K562 (cell line): Measurements from ENCODE around the gene MYO3B. TPM values are rescaled to one million over a fixed set of nuclear protein-coding genes. Genes with fewer than 3 reads are reported as not detected.
A peak's percentile ranks its signal among the peaks of the same experiment; 100 is the strongest.

ENCODE experiments used
- ATAC-seq: fragments of 200-7000 bp; cut with Tn5 transposase; 3 replicates; pipeline ENCODE4 v1.9.1; 2020; ENCODE audit warnings: moderate library complexity
- BruUV-seq: library from RNA; stranded (reverse); fragments of 400-500 nt; replicated peaks from 2 replicates; lab custom pipeline; 2021; lab: Mats Ljungman, UMichigan
- CTCF ChIA-PET: fragments of 300-600 bp; formaldehyde crosslinking; extraction: SDS; loops from one replicate; lab custom pipeline; 2021; ENCODE audit warnings: low intra/inter-chr PET ratio; lab: Yijun Ruan, JAX
- POLR2A ChIA-PET: fragments of 300-600, 350-650 bp; sonication (Branson Sonifier 250); formaldehyde crosslinking; extraction: SDS; loops from one replicate; lab custom pipeline; 2021; ENCODE audit warnings: antibody characterized with exemption, inconsistent platforms; lab: Yijun Ruan, JAX
- DNase-seq, 4 experiments: peaks; one replicate each; pipeline versions ENCODE4 v3.0.0 to v3.0.0-alpha.2; 2011 to 2018; ENCODE audit warnings: low spot score in 3 of 4, mixed read lengths in 3 of 4; ENCODE audit errors: extremely low read depth in 1 of 4
- FAIRE-seq: peaks from 2 replicates; lab custom pipeline; 2011; peaks lifted over from hg19 to GRCh38; lab: Jason Lieb, UNC
- H2AFZ ChIP-seq: 2 replicates; pipeline ENCODE4 v1.6.0; 2011; ENCODE audit warnings: low read depth, low read length, control low read depth, inconsistent platforms
- H3K27ac ChIP-seq: fragments of 200-600 bp; 3 replicates; pipeline ENCODE4 v1.8.0; 2011; ENCODE audit warnings: low read depth, mild to moderate bottlenecking, control low read depth, inconsistent platforms, low read length, moderate library complexity, mixed read lengths; ENCODE audit errors: extremely low read depth
- H3K27me3 ChIP-seq, 2 experiments: fragments of 300-600 bp in 1 of 2; 2 replicates in 1 of 2; 3 replicates in 1 of 2; pipeline versions ENCODE4 v1.6.0 to v1.8.0; 2011; ENCODE audit warnings: inconsistent platforms in 2 of 2, low read length in 2 of 2, mild to moderate bottlenecking in 1 of 2, mixed read lengths in 1 of 2, moderate library complexity in 1 of 2; ENCODE audit not compliant: control insufficient read depth in 2 of 2, insufficient read depth in 2 of 2
- H3K36me3 ChIP-seq: fragments of 300-600 bp; 3 replicates; pipeline ENCODE4 v1.8.0; 2011; ENCODE audit warnings: mild to moderate bottlenecking, low read length, inconsistent platforms; ENCODE audit not compliant: control insufficient read depth, insufficient read depth
- H3K4me1 ChIP-seq, 2 experiments: fragments of 200-600 bp in 1 of 2; replicated peaks in 1 of 2; 2 replicates in 1 of 2; 3 replicates in 1 of 2; pipeline versions ENCODE4 v1.5.1 to v1.8.0; 2011; ENCODE audit warnings: inconsistent platforms in 2 of 2, low read length in 2 of 2, mild to moderate bottlenecking in 1 of 2, mixed read lengths in 1 of 2, moderate library complexity in 1 of 2; ENCODE audit not compliant: control insufficient read depth in 2 of 2, insufficient read depth in 2 of 2
- H3K4me2 ChIP-seq: 2 replicates; pipeline ENCODE4 v1.6.1; 2011; ENCODE audit warnings: low read length, control low read depth, inconsistent platforms, mixed read lengths; ENCODE audit not compliant: insufficient read depth
- H3K4me3 ChIP-seq: fragments of 200-600 bp; sonication (generic), shearing (Covaris generic); 2 replicates; pipeline ENCODE4 v1.5.1; 2016; ENCODE audit warnings: control low read depth, inconsistent platforms
- H3K79me2 ChIP-seq: fragments of 200-600 bp; 3 replicates; pipeline ENCODE4 v1.8.0; 2011; ENCODE audit warnings: low read length, inconsistent platforms; ENCODE audit not compliant: control insufficient read depth, insufficient read depth
- H3K9ac ChIP-seq, 2 experiments: 2 replicates each; pipeline versions ENCODE4 v1.6.0 to v1.6.1; 2011; ENCODE audit warnings: low read depth in 2 of 2, low read length in 2 of 2, control low read depth in 1 of 2, inconsistent platforms in 1 of 2, mild to moderate bottlenecking in 1 of 2, mixed read lengths in 1 of 2; ENCODE audit not compliant: insufficient read depth in 1 of 2
- H3K9me1 ChIP-seq: one replicate; pipeline ENCODE4 v1.6.0; 2011; ENCODE audit warnings: inconsistent platforms, mild to moderate bottlenecking, low read length, moderate library complexity; ENCODE audit not compliant: control insufficient read depth, insufficient read depth
- H3K9me3 ChIP-seq: replicated peaks from 2 replicates; pipeline ENCODE4 v1.5.1; 2011; ENCODE audit warnings: low read depth, low read length, inconsistent platforms; ENCODE audit not compliant: control insufficient read depth, insufficient read depth
- H4K20me1 ChIP-seq: replicated peaks from 2 replicates; pipeline ENCODE4 v1.6.1; 2011; ENCODE audit warnings: low read length, inconsistent platforms, mixed read lengths; ENCODE audit not compliant: control insufficient read depth, insufficient read depth
- ADNP ChIP-seq: fragments of 200-800 bp; sonication (Bioruptor generic); IDR thresholded peaks from 2 replicates; pipeline ENCODE4 v1.6.1; 2016; ENCODE audit warnings: missing genetic modification characterization, missing compliant biosample characterization
- ARHGAP35 ChIP-seq: fragments of 450-650 bp; IDR thresholded peaks from 2 replicates; pipeline ENCODE4 v1.6.1; 2018; ENCODE audit not compliant: partially characterized antibody
- BCL6 ChIP-seq: fragments of 250-450 bp; sonication (Bioruptor Pico); IDR thresholded peaks from 2 replicates; pipeline ENCODE4 v1.4.0; 2020
- BCOR ChIP-seq: fragments of 450-650 bp; IDR thresholded peaks from 2 replicates; pipeline ENCODE4 v1.6.1; 2016
- BHLHE40 ChIP-seq: IDR thresholded peaks from 2 replicates; pipeline ENCODE4 v1.6.1; 2011; ENCODE audit warnings: low read length, improper control_type of control experiment
- HDAC1 ChIP-seq, 2 experiments: fragments of 450-650 bp; IDR thresholded peaks; 2 replicates each; pipeline ENCODE4 v1.6.1; 2016 to 2017; ENCODE audit warnings: inconsistent platforms in 1 of 2, mild to moderate bottlenecking in 1 of 2, moderate library complexity in 1 of 2
- HLTF ChIP-seq: fragments of 450-650 bp; IDR thresholded peaks from 2 replicates; pipeline ENCODE4 v1.6.1; 2016
- NCOA1 ChIP-seq: fragments of 450-650 bp; IDR thresholded peaks from 2 replicates; pipeline ENCODE4 v1.6.1; 2016; ENCODE audit warnings: low read depth
- PHB2 ChIP-seq: fragments of 450-650 bp; IDR thresholded peaks from 2 replicates; pipeline ENCODE4 v1.6.1; 2017; ENCODE audit warnings: low read depth
- RCOR1 ChIP-seq, 2 experiments: IDR thresholded peaks; 2 replicates each; pipeline ENCODE4 v1.6.1; 2012; ENCODE audit warnings: low read depth in 2 of 2, low read length in 2 of 2, borderline replicate concordance in 1 of 2, improper control_type of control experiment in 1 of 2
- SMARCA5 ChIP-seq: fragments of 450-650 bp; IDR thresholded peaks from 2 replicates; pipeline ENCODE4 v1.6.1; 2016
- TCFL5 ChIP-seq: fragments of 250-450 bp; sonication (Bioruptor Pico); conservative IDR thresholded peaks from 2 replicates; pipeline ENCODE4 v1.6.1; 2021; ENCODE audit warnings: mild to moderate bottlenecking, moderate library complexity, matching md5 sums
- THRAP3 ChIP-seq: fragments of 450-650 bp; IDR thresholded peaks from 2 replicates; pipeline ENCODE4 v1.6.1; 2016; ENCODE audit warnings: mild to moderate bottlenecking, inconsistent platforms, borderline replicate concordance
- ZNF263 ChIP-seq: sonication (generic); formaldehyde crosslinking; IDR thresholded peaks from 2 replicates; pipeline ENCODE4 v1.8.0; 2022; ENCODE audit warnings: mild to moderate bottlenecking, missing genetic modification reagents, borderline replicate concordance
- WGBS: fragments of 100-300 bp; shearing (Covaris generic); methylation state at CpG from one replicate; pipeline ENCODE4 v1.1.6; 2016; ENCODE audit warnings: low coverage, mixed read lengths; ENCODE audit not compliant: insufficient coverage; ENCODE audit errors: missing lambda C conversion rate; 5-methylcytosine and 5-hydroxymethylcytosine counted together
- in situ Hi-C: fragments of 300-500 bp; cut with MboI; formaldehyde crosslinking; loops from 4 replicates; pipeline ENCODE4 v1.15.0; 2018; ENCODE audit warnings: inconsistent platforms, mixed read lengths
- intact Hi-C: fragments of 100-400 bp; cut with micrococcal nuclease; formaldehyde crosslinking; loops from 2 replicates; pipeline ENCODE4 v1.14.2; 2022
- polyA plus RNA-seq, 8 experiments: library from polyadenylated mRNA; depleted of rRNA in 4 of 8; stranded (reverse) in 5 of 8; unstranded in 3 of 8; fragments of >200 nt; fragmentation: Nextera tagmentation in 2 of 8; fragmentation: Illumina TruSeq in 1 of 8; extraction: Ambion mirVana in 2 of 8; extraction: Trizol in 1 of 8; gene quantifications; 2 replicates each; pipeline versions ENCODE4 v1.2.1 to v1.2.3, GENCODE V29; 2011 to 2014; ENCODE audit warnings: inconsistent platforms in 1 of 8, missing spikeins in 1 of 8
- total RNA-seq, 7 experiments: library from RNA; depleted of rRNA in 6 of 7; stranded (reverse); fragments of >200 nt in 6 of 7; fragmentation: Illumina TruSeq in 2 of 7; extraction: Trizol in 2 of 7; gene quantifications; 2 replicates each; pipeline versions ENCODE4 v1.2.1 to v1.2.3, GENCODE V29; 2011 to 2021; ENCODE audit warnings: low replicate concordance in 1 of 7
- TF ChIP-seq, protein P1 (sequence below): fragments of 250-450 bp; sonication (Bioruptor Pico); IDR thresholded peaks from 2 replicates; pipeline ENCODE4 v1.5.0; 2022; ENCODE audit warnings: mild to moderate bottlenecking
- TF ChIP-seq, protein P2 (sequence below): fragments of 450-650 bp; IDR thresholded peaks from 2 replicates; pipeline ENCODE4 v1.6.1; 2016; ENCODE audit warnings: low read depth, mild to moderate bottlenecking, moderate library complexity
- TF ChIP-seq, protein P3 (sequence below): fragments of 450-650 bp; IDR thresholded peaks from 2 replicates; pipeline ENCODE4 v1.6.1; 2016
- TF ChIP-seq, protein P4 (sequence below): sonication (generic); formaldehyde crosslinking; IDR thresholded peaks from 2 replicates; pipeline ENCODE4 v1.8.0; 2022; ENCODE audit warnings: missing genetic modification reagents, mild to moderate bottlenecking, borderline replicate concordance

The MYO3B gene
- total and polyA plus RNA-seq, 9 of the 15 experiments (the other 6 are each of a cell fraction or from before 2014, with no cell fraction given) = 2.7 to 6.5 (median 3.6) TPM

DNA sequence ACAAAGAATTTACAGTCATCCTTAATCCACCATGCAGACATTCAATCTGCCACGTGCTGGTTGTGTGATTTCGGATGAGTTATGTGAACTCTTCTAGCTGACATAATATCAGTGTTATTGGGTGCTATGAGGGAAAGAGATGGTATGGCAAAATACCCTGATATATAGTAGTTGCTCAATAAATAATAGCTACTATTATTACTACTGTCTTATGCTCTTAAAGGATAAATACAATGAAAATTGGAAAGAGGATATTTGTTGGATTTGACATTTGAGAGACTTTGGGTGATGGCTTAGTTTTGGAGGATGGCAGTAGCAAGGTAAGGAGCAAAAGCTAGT is 86.5 kb downstream of the MYO3B start:
- FAIRE-seq = no peak
- Histone ChIP-seq H3K4me3 (no peak overlapping the region), H4K20me1 (no peaks in the 10 kb centered on the region), H3K9me1 (no peaks in the 10 kb centered on the region), H3K4me2 (peak overlapping the region; percentile 9; the same call in 1 of the 2 replicates), H3K9ac (peak overlapping the region in 1 of 2 experiments; percentile 45; a peak in 2 of 4 replicates), H2AFZ (peak overlapping the region; percentile 44; the same call in 1 of the 2 replicates), H3K27ac (peak overlapping the region; percentile 86), H3K36me3 (no peaks in the 10 kb centered on the region), H3K27me3 (no peaks in the 10 kb centered on the region), H3K79me2 (no peaks in the 10 kb centered on the region), H3K4me1 (peaks cover 26 to 41% of the 10 kb centered on the region in 2 experiments), H3K9me3 (no peaks in the 10 kb centered on the region; the same call in 1 of the 2 replicates)
- in situ Hi-C loops = no loop called here
- 39% methylated on average over 2 of the region's 2 CpGs for WGBS
- DNase-seq = no peak
- BruUV-seq = no TSS peak
- ChIA-PET POLR2A (interaction anchor here (0.9 to 1.5 kb wide), 5 partner anchors 9 to 22 kb away, joined by 3 to 5 read pairs (median 4); no protein-coding TSS in a partner anchor), CTCF (no interaction called here)
- ATAC-seq = no peak
- intact Hi-C loops = no loop called here
- peak; percentile 84 for TF ChIP-seq BCOR
- 0 out of 2 replicates have a peak, but pooled peaks have one; percentile 12 for TF ChIP-seq ADNP (tag)
- TF ChIP-seq, protein P1, sequence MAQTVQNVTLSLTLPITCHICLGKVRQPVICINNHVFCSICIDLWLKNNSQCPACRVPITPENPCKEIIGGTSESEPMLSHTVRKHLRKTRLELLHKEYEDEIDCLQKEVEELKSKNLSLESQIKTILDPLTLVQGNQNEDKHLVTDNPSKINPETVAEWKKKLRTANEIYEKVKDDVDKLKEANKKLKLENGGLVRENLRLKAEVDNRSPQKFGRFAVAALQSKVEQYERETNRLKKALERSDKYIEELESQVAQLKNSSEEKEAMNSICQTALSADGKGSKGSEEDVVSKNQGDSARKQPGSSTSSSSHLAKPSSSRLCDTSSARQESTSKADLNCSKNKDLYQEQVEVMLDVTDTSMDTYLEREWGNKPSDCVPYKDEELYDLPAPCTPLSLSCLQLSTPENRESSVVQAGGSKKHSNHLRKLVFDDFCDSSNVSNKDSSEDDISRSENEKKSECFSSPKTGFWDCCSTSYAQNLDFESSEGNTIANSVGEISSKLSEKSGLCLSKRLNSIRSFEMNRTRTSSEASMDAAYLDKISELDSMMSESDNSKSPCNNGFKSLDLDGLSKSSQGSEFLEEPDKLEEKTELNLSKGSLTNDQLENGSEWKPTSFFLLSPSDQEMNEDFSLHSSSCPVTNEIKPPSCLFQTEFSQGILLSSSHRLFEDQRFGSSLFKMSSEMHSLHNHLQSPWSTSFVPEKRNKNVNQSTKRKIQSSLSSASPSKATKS (CRISPR knock-in tag) = no peak
- TF ChIP-seq HDAC1 (IDR thresholded peaks at IDR 0.05) = 0 out of 4 replicates have a peak, but pooled peaks of 1 of the 2 experiments have one; percentile 6
- 0 out of 2 replicates have a peak, but pooled peaks have one; percentile 45 for TF ChIP-seq SMARCA5
- TF ChIP-seq TCFL5 = no peak
- 0 out of 4 replicates have a peak, but pooled peaks of 1 of the 2 experiments have one; percentile 17 for TF ChIP-seq RCOR1 (IDR thresholded peaks at IDR 0.05; ENCODE audit: borderline replicate concordance in 1 of 2, low read depth in 2 of 2, low read length in 2 of 2)
- TF ChIP-seq ZNF263 (CRISPR knock-in tag) = peak; percentile 95; the same call in 1 of the 2 replicates
- TF ChIP-seq, protein P2, sequence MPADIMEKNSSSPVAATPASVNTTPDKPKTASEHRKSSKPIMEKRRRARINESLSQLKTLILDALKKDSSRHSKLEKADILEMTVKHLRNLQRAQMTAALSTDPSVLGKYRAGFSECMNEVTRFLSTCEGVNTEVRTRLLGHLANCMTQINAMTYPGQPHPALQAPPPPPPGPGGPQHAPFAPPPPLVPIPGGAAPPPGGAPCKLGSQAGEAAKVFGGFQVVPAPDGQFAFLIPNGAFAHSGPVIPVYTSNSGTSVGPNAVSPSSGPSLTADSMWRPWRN = 0 out of 2 replicates have a peak, but pooled peaks have one; percentile 21
- TF ChIP-seq PHB2 = 0 out of 2 replicates have a peak, but pooled peaks have one; percentile 14
- TF ChIP-seq THRAP3 = peak; percentile 46; the same call in 1 of the 2 replicates
- peak; percentile 48; the same call in 1 of the 2 replicates for TF ChIP-seq BHLHE40
- TF ChIP-seq, protein P3, sequence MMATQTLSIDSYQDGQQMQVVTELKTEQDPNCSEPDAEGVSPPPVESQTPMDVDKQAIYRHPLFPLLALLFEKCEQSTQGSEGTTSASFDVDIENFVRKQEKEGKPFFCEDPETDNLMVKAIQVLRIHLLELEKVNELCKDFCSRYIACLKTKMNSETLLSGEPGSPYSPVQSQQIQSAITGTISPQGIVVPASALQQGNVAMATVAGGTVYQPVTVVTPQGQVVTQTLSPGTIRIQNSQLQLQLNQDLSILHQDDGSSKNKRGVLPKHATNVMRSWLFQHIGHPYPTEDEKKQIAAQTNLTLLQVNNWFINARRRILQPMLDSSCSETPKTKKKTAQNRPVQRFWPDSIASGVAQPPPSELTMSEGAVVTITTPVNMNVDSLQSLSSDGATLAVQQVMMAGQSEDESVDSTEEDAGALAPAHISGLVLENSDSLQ = 0 out of 2 replicates have a peak, but pooled peaks have one; percentile 8
- TF ChIP-seq, protein P4, sequence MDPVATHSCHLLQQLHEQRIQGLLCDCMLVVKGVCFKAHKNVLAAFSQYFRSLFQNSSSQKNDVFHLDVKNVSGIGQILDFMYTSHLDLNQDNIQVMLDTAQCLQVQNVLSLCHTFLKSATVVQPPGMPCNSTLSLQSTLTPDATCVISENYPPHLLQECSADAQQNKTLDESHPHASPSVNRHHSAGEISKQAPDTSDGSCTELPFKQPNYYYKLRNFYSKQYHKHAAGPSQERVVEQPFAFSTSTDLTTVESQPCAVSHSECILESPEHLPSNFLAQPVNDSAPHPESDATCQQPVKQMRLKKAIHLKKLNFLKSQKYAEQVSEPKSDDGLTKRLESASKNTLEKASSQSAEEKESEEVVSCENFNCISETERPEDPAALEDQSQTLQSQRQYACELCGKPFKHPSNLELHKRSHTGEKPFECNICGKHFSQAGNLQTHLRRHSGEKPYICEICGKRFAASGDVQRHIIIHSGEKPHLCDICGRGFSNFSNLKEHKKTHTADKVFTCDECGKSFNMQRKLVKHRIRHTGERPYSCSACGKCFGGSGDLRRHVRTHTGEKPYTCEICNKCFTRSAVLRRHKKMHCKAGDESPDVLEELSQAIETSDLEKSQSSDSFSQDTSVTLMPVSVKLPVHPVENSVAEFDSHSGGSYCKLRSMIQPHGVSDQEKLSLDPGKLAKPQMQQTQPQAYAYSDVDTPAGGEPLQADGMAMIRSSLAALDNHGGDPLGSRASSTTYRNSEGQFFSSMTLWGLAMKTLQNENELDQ (CRISPR knock-in tag) = peak; percentile 28; the same call in 1 of the 2 replicates
- peak; percentile 56; the same call in 1 of the 2 replicates for TF ChIP-seq HLTF
- TF ChIP-seq NCOA1 = no peak
- no peak for TF ChIP-seq BCL6 (CRISPR knock-in tag)
- TF ChIP-seq ARHGAP35 = peak; percentile 58
